ENCODE results near the gene TTLL12.

TTLL12 gene

DNA sequence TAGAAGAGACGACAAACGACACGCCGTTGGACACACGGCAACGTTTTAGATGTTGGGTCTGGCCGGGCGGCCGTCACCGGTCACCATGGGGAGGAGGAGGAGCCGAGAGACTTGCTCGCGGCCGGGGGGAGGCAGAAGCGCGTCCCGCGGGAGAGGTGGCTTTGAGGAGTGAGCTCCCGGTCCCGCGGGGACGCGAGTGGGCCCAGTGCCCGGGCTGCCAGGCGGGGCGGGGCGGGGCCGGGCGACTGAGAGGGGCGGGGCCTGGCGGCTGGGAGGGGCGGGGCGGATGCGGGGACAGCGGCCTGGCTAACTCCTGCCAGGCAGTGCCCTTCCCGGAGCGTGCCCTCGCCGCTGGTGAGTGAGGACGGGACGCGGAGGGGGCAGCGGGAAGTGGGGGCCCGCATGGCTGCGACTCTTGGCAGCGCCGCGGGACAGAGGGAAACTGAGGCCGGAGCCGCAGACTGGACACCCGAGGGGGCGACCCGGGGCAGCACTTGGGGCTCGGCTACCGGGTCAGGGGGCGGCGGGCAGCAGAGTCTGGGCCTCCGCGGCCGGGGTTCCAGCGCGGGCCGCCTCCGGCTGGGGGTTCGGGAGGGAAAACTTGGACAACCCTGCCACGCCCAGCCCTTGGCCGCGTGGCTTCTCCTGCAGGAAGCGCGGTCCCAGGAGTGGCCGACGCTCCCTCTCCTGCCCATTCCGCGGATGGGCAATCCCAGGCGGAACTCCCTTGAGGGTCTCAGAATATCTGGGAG lies 35.5 kb downstream of the TTLL12 start, which contains the start of gene TSPO:
TSPO (plus strand) TSS at position 309 of the 752 bp plus-strand sequence. CDS start 7,680 bp downstream, outside the sequence.
- Histone ChIP-seq H3K4me2 (ENCODE audit: low read length) (peak within 1 kb of the TSS; percentile 80), H3K79me2 (ENCODE audit: control insufficient read depth, low read length) (no peaks in the 10 kb centered on the region), H3K9me3 (ENCODE audit: control insufficient read depth, insufficient read depth, low read length) (no peaks in the 10 kb centered on the region), H3F3A (ENCODE audit: control insufficient read depth, insufficient read depth) (peaks cover 9% of the 10 kb centered on the region), H3K9me2 (replicated peaks; ENCODE audit: control insufficient read depth, low read length) (no peaks in the 10 kb centered on the region), H3K27ac (ENCODE audit: low read depth, low read length) (no peak within 1 kb of the TSS), H3K4me1 (ENCODE audit: control insufficient read depth, low read length) (peaks cover 53% of the 10 kb centered on the region), H3K4me3 (ENCODE audit: low read length) (peak within 1 kb of the TSS; percentile 76), H3K36me3 (ENCODE audit: control insufficient read depth, low read length) (no peaks in the 10 kb centered on the region), H3K27me3 (ENCODE audit: control insufficient read depth, low read length) (peaks cover 14% of the 10 kb centered on the region), H4K20me1 (ENCODE audit: control insufficient read depth, insufficient read depth, low read depth, low read length) (no peaks in the 10 kb centered on the region)
- TF ChIP-seq, protein P1, sequence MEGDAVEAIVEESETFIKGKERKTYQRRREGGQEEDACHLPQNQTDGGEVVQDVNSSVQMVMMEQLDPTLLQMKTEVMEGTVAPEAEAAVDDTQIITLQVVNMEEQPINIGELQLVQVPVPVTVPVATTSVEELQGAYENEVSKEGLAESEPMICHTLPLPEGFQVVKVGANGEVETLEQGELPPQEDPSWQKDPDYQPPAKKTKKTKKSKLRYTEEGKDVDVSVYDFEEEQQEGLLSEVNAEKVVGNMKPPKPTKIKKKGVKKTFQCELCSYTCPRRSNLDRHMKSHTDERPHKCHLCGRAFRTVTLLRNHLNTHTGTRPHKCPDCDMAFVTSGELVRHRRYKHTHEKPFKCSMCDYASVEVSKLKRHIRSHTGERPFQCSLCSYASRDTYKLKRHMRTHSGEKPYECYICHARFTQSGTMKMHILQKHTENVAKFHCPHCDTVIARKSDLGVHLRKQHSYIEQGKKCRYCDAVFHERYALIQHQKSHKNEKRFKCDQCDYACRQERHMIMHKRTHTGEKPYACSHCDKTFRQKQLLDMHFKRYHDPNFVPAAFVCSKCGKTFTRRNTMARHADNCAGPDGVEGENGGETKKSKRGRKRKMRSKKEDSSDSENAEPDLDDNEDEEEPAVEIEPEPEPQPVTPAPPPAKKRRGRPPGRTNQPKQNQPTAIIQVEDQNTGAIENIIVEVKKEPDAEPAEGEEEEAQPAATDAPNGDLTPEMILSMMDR (IDR thresholded peaks at IDR 0.05; ENCODE audit: low read depth, low read length, poor library complexity, severe bottlenecking) = no peak
- TF ChIP-seq EZH2phosphoT487 (IDR thresholded peaks at IDR 0.05; ENCODE audit: borderline replicate concordance, low read length) = no peak

DNA sequence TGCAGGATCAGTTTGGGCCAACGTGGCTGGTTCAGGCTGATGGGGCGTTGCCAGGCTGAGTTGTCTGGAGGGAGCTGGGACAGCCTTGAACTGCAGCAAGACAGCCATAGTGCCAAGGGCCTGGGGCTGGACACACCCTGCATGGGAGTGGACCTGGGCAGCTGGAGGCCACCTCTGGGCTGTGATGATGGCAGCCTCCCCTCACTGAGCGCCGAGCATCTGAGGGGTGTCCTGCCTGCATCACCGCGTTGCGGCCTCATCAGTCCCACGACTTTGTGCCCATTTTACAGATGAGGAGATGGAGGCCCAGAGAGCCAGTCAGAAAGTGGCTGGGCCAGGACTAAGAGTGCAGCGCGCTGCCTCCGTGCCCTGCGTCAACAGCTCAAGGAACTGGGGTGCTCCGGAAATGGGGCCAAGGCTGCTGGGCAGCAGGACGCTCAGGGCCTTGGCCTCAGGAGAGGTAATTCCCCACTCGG lies 36.2 kb downstream of the TTLL12 start:
- H4K20me1 ChIP-seq (ENCODE audit: control insufficient read depth, insufficient read depth, low read depth, low read length) = no peaks in the 10 kb centered on the region
- H3K9me2 ChIP-seq (replicated peaks; ENCODE audit: control insufficient read depth, low read length) = no peaks in the 10 kb centered on the region
- H3K4me1 ChIP-seq (ENCODE audit: control insufficient read depth, low read length) = peaks cover 55% of the 10 kb centered on the region
- no peaks in the 10 kb centered on the region for H3K79me2 ChIP-seq (ENCODE audit: control insufficient read depth, low read length)
- peak overlapping the region; percentile 76 for H3K4me3 ChIP-seq (ENCODE audit: low read length)
- H3K9me3 ChIP-seq (ENCODE audit: control insufficient read depth, insufficient read depth, low read length) = no peaks in the 10 kb centered on the region
- peaks cover 14% of the 10 kb centered on the region for H3K27me3 ChIP-seq (ENCODE audit: control insufficient read depth, low read length)
- H3K4me2 ChIP-seq (ENCODE audit: low read length) = peak overlapping the region; percentile 80
- H3F3A ChIP-seq (ENCODE audit: control insufficient read depth, insufficient read depth) = peaks cover 9% of the 10 kb centered on the region
- H3K27ac ChIP-seq (ENCODE audit: low read depth, low read length) = no peak overlapping the region
- no peak for TF ChIP-seq EZH2phosphoT487 (IDR thresholded peaks at IDR 0.05; ENCODE audit: borderline replicate concordance, low read length)
- TF ChIP-seq, protein P1 (IDR thresholded peaks at IDR 0.05; ENCODE audit: low read depth, low read length, poor library complexity, severe bottlenecking) = no peak
- no peaks in the 10 kb centered on the region for H3K36me3 ChIP-seq (ENCODE audit: control insufficient read depth, low read length)

- Histone ChIP-seq H3K9me3 (ENCODE audit: control insufficient read depth, insufficient read depth, low read length) (no peaks in the 10 kb centered on the region), H3K9me2 (replicated peaks; ENCODE audit: control insufficient read depth, low read length) (no peaks in the 10 kb centered on the region), H3K4me2 (ENCODE audit: low read length) (peak overlapping the region; percentile 68), H3K4me1 (ENCODE audit: control insufficient read depth, low read length) (peaks cover 55% of the 10 kb centered on the region), H3K4me3 (ENCODE audit: low read length) (peak overlapping the region; percentile 61; the same call in 1 of the 2 replicates), H3K79me2 (ENCODE audit: control insufficient read depth, low read length) (no peaks in the 10 kb centered on the region), H4K20me1 (ENCODE audit: control insufficient read depth, insufficient read depth, low read depth, low read length) (no peaks in the 10 kb centered on the region), H3F3A (ENCODE audit: control insufficient read depth, insufficient read depth) (peaks cover 9% of the 10 kb centered on the region), H3K27ac (ENCODE audit: low read depth, low read length) (no peak overlapping the region), H3K27me3 (ENCODE audit: control insufficient read depth, low read length) (peaks cover 14% of the 10 kb centered on the region), H3K36me3 (ENCODE audit: control insufficient read depth, low read length) (no peaks in the 10 kb centered on the region)
- TF ChIP-seq, protein P1 (IDR thresholded peaks at IDR 0.05; ENCODE audit: low read depth, low read length, poor library complexity, severe bottlenecking) = no peak
- TF ChIP-seq EZH2phosphoT487 (IDR thresholded peaks at IDR 0.05; ENCODE audit: borderline replicate concordance, low read length) = no peak
These were observed 38.4 kb downstream of the TTLL12 start for GRCh38 chr22:43148581-43148980.
